HG02623 (cell line): ENCODE data around the gene DUOXA2.
"Not testable (repeated sequence)": the region's sequence is repeated elsewhere in the genome, so short reads cannot be mapped to it uniquely, and the experiment has no call there.

Experiments used
- ATAC-seq: cut with Tn5 transposase; IDR thresholded peaks from one replicate; pipeline ENCODE4 v1.9.1; 2021; ENCODE audit warnings: moderate library complexity; ENCODE audit not compliant: unreplicated experiment

Gene DUOXA2

DNA sequence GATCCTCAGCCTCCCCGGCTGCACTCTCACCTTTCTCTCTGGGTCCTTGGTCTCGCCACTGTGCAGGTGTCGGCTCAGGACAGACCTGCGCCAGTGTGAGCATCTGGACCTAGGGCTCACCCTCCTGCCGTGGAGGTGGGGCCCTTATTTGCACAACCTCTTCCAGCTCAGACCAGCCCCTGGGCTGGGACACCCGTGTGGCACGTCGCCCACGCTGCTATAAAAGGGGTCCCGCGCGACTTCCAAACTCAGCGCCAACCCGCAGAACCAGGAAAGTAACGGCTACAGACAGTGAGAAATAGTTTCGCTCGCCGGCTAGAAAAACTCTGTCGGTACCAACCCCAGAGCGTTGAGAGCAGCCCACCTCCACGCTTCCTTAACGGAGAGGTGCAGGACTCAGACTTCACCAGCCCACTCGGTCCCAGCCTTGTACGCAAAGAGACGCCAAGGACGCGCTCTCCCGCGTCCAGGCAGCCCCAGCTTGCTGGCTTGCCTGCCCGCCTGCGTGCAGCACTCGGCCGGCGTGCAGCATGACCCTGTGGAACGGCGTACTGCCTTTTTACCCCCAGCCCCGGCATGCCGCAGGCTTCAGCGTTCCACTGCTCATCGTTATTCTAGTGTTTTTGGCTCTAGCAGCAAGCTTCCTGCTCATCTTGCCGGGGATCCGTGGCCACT lies at the start of gene DUOXA2, which contains the start of gene DUOX2:
Gene DUOXA2, plus strand, starts transcription at position 251 of the 675 bp plus-strand sequence. Its CDS starts 280 bp downstream, at position 531.
Gene DUOX2, minus strand, starts transcription at position 97 of the 675 bp plus-strand sequence. CDS start 761 bp downstream, outside the sequence.
- ATAC-seq, result no peak

DNA sequence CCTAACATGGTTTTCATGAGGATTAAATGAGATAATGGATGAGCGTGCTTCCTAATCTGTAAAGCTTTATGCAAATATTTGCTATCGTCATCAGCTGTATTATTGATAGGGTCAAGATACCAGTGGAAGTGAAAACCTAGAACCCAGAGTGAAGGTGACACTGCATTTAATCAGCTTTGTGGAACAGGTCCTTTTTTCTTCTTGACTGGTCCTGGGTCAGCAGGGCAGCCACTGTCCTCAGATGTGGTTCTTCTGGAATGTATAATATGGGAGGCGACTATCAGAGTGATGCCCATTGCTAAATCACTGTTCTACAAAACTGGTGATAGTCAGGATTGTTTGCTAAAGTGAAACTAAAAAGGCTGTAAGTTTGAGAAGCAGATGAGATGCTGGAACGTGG lies 49.7 kb upstream of the DUOXA2 start:
- no peak for ATAC-seq

DNA sequence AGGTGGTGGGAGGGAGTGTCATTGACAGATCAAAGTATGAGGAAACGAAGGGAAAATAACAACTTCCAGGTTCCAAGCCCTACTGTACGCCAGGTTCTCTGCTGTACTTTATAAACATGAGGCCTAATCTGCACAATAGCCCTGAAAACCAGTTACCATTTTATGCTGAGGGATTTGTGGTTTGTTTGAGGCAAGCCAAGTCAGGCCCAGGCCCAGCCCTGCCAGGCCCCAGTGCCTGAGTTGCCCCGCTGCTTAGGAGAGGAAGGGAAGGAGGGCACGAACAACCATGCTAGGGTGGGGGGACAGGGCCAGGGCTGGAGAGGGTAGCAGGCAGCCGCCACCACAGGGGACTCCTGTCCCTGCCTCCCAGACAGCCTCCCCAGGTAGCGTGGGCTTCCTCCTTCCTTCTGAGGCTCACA lies 44.2 kb upstream of the DUOXA2 start:
- ATAC-seq, result not testable (repeated sequence)

DNA sequence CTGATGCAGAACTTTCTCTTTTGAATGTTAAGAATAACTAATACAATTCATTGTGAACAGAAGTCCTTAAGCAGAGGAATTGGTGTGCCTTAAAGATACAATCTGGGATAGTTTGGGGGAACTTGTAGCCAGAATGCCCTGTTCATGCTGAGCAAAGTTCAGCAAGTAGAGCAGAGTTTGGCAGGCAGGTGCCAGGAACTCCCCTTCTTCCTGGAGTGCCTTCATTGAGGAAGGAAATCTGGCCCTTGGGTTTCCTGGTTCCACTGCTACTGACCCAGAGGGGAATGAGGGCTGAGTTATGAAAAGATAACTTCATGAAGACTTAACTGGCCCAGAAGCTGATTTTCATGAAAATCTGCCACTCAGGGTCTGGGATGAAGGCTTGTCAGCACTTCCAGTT lies 40.5 kb upstream of the DUOXA2 start:
- not testable (repeated sequence) for ATAC-seq

DNA sequence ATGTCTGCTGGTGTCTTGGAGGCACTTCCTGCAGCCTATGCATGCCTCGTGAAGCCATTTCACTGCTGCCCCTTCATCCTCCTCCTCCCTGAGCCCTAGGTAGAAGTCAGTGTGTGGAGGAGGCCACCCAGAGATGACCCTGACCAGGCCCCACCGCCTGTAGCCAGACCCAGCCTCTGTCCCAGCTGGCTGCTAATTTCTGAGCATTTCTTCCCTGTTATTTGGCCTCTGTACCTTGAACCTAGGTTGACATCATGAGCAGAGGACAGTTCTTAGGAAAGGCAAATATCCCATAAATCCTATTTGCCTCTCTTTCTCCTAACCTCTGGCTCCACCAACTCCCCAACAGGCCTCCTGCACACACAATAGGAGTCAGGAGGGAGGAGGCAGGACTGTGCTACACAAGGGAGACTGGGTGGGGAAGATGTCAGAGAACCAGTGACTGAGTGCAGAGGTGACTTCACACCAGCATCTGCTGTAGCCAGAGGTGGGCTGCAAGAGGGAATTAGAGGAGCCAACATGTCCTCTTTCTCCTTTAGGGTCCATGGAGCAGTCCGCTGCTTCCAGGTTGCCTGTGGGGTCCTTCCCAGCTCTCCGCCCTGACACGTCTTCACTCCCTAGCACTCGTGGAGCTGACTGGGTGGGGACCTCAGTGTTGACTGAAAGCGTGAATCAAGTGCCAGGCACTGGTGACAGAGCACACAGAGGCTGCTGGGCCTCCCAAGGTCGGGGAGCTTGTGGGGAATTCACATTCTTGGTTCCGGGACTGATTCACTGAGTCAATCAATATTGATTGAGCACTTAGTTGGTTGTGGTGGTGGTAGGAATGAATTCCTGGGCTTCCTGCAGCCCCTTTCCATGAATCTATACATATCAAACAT lies 38.4 kb upstream of the DUOXA2 start:
- not testable (repeated sequence) for ATAC-seq

DNA sequence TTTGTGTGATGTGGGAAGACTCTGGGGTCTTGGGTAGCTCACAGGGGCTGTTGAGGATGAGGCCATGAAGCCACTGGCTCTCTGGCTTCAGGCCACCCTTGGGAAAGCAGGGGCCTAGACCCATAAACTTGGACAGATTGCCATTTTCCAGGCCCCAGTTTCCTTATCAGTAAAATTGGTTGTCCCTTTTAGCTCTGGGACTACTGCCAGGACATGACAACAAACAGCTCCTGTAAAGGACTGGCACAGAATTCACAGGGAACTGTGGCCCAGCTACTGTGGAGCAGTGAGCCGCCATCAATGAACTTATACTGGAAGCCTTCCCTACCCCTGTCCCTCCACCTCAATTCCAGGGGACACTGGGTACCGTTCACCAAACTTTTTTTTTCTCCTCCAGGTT lies 36.7 kb upstream of the DUOXA2 start:
- not testable (repeated sequence) for ATAC-seq

DNA sequence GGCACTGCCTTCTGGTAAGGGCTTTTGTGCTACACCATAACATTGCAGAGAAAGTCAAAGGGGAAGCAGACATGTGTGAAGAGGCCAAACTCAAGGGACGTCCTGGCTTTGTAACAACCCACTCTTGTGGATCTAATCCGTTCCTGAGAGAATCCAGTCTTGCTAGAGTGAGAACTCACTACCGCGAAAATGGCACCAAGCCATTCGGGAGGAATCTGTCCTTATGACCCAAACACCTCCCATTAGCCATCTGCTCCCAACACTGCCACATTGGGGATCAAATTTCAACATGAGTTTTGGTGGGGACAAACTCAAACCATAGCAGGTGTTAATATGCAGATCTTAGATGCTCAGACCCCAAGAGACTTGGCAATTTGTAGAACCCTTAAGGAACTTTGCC lies 34.9 kb upstream of the DUOXA2 start:
- not testable (repeated sequence) for ATAC-seq

DNA sequence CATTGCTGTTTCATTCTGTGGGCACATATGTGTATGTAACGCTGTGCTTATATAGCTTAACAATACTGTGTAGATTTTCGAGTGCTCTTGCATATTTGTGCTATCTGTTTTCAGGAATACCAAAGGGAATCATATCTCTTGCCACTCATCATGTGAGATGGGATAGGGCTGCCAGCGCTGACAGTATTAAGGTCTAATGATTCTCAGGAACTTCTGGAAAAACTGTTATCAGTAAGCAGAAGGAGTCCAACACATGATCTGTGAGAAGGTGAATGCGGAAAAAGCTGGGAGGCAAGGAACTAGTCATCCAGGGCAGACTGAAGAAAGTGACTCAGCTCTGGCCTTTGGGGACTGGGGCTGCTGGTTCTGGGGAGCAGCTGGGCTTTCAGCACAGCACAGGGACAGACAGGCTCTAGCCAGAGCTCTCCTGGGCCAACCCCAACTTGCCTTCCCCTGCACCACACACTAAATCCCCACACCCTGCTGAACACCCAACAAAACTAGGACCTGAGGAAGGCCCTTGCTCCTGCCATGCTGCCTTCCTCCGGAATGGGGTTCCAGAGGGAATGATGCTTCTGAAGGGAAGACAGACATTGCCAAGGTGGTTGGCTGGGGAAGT lies 34.4 kb upstream of the DUOXA2 start:
- ATAC-seq, result not testable (repeated sequence)

DNA sequence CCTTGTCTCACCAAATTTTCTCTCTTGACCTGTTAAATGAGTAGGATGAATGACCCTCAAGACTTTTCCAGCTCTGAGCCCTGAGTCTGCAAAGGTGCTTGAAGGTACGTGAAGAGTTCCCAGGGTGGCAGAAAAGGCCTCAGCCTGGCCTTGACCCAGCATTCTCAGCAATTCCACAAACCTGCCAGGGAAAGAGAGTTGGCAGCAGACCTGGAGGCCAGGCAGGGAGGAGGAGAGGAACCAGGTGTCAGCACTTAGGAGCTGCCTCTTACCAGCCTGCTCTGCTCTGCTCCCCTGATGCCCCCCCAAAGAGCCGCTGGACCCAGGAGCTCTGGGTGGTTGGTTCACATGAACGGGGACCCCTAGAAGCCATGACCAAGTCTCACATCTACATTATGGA lies 33.5 kb upstream of the DUOXA2 start:
- not testable (repeated sequence) for ATAC-seq

DNA sequence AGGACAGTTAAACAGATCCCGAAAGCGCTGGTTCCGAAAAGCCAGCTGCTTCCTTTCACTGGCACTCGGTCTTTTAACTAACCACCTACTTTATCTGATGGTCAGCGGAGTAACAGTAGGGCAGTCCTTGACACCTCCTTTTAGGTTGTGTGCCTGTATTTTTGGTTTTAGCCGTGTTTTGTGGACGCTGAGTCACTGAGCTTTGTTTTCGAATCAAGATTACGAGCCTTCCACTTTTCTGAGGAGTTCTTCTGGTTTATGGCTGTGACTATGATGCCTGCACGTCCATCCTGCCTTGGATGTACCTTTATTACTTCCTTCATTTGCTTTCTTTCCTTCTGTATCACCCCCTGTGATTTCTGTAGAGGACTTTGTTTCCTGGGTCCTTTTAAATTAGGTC lies 31.7 kb upstream of the DUOXA2 start:
- ATAC-seq, result not testable (repeated sequence)

DNA sequence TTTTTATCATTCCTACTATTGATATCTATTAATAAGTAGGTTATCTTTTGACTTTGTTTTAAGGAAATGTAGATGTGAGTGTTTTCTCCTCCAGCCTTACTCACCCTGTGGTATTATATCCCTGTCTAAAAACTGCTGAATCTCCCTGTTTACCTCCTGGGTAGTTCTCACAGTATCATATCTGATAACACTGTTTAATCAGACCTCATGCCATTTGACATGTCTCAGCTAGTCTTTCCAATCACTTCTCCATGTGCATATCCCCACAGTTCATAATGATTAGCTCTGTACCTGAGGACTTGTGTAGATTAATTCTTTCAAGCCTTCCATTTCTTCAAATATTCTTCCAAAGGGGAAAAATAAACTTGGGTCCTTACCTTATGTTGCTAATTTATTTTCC lies 30.9 kb upstream of the DUOXA2 start:
- no peak for ATAC-seq

DNA sequence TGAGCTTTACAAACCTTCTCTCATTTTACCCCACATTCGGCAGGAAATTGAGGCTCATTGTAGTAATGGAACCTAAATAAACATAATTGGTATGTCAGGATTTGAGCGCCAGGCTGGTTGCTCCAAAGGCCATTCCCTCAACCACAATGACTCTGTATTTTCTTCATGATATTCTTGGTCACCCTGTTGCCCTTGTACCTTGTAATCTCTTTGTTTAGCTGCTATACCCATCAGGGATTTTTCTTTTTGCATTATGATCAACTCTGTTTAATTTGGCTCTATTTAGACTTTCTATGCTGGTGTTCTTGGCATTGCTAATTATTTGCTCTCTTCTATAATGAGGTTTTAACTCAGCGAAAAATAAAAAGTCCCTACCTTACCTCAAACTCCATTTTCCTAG lies 30.0 kb upstream of the DUOXA2 start:
- no peak for ATAC-seq

DNA sequence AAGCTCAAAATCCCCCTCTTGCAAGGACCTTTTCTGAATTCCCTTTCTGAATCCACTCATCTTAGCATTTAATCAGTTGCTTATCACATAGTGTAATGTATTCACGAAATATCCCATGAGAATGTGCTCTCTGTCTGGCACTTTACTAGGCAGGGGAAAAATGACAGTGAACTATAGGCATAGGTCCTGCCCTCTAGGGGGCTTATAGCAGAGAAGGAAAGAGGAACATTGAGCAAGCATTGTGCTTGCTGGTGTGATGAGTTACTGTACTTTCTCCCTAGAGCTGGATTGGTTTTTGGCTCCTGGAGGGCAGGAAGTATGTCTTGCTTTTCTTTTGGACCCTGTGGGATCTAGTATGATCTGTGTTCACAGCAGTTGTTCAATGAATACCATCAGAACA lies 26.6 kb upstream of the DUOXA2 start:
- no peak for ATAC-seq

DNA sequence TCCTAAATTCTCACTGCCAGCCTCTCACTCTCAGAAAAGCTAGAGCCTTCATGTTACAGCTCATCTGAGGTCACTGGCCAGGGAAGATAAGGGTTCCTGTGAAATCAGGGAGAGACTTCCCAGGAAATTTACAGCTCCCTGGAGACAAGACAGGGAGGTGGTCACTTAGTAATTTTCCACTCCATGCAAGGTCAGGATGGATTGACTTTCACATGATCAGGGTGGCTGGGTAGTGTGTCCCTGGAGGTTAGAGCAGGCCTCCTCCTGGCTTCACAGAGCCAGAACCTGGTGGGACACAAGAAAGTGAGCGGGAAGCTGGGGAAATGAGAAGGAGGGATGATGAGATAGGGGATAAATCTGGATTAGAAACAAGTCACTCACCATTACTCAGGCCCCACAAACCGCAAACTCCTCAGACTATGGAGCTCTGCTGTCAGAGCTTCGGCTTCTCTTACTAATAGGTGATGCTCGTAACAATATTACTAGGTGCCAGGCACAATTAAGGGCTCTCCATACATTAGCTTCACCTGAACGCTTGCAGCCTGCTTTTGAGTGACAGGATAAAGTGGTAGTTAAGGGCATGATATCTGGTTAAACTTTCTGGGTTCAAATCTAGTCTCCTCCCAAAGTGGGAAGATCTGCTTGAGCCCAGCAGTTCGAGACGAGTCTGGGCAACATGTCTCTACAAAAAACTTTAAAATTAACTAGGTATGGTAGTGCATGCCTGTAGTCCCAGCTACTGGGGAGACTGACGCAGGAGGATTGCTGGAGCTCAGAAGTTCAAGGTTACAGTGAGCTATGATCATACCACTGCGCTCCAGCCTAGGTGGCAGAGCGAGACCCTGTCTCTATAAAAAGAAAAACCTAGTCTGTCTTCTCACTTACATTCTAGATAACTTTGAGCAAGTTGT lies 25.1 kb upstream of the DUOXA2 start:
- ATAC-seq, result no peak

DNA sequence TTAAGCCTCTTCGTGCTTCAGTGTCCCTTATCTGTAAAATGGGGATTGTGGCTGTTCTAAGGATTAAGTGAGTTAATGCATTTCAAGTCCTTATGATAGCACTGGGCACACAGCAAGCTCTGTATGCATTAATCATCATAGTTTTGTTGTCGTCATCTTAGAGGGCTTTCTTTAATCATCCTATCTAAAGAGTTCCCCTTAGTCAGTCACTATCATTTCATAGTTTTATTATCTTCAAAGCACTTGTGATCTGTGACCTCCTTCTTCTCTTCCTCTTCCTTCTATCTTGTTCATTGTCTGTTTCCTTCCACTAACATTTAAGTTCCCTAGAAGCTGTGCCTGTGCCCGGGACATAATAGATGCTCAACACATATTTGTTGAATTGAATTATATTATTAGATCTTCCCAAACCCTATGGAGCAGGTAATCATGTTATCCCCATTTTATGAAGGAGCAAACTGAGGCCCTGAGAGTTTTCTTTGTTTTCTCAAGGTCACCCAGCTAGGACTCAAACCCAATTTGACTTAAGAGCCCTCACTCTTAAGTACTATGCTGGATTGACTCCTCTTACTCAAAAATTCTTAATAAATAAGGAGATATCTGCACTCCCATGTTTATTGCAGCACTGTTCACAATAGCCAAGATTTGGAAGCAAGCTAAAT lies 24.3 kb upstream of the DUOXA2 start:
- ATAC-seq, result no peak

DNA sequence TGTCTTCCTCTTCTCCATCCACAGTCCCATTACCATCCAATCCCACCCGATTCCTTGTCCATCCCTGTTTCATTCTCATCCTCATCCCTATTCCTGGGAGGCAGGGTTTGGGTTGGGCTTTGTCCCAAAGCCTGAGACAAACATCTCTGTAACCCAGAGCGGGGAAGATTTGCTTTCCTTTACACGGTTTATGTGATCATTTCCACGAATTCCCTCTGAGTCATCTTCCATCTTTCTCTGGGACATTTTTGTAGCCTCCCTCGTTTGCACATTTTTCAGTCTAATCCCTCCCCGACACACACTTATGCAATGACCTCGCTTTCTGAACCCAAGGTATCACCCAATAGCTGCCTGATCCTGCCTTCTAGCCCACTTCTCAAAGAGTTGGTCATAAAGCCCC lies 23.0 kb upstream of the DUOXA2 start:
- no peak for ATAC-seq

DNA sequence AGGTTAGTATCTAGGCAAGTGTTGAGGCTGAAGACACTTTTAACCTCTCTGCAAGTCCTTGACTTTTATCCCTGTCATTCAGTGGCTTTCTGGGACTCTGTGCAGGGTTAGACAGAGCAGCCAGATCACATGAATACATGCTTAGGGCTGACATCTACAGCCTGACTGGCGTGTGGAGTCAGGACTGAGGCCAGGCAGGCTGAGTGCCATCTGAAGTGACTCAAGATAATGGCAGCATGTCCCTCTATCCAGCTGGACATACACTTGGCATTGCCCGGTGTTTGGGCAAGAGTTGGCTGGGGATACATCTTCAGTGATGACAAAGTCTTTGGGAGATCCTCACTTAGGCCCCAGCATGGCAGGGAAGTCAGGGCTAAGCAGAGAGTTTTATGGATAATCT lies 22.6 kb upstream of the DUOXA2 start:
- no peak for ATAC-seq

DNA sequence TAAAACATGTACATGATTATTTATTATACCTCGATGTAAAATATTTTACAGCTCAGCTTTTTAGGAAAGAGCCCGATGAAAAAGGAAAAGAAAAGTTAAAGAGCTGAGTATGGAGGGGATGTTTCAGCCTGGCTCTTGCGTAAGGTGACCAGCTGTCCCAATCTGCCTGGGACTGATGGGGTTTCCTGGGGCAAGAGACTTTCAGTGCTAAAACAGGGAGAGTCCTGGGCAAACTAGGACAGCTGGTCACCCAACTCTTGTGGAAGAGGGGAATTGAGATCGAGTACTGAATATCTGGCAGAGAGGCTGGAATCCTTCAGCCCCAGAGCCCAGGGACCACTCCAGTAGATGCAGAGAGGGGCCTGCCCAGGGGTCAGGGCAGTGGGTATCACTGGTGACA lies 21.1 kb upstream of the DUOXA2 start:
- no peak for ATAC-seq

DNA sequence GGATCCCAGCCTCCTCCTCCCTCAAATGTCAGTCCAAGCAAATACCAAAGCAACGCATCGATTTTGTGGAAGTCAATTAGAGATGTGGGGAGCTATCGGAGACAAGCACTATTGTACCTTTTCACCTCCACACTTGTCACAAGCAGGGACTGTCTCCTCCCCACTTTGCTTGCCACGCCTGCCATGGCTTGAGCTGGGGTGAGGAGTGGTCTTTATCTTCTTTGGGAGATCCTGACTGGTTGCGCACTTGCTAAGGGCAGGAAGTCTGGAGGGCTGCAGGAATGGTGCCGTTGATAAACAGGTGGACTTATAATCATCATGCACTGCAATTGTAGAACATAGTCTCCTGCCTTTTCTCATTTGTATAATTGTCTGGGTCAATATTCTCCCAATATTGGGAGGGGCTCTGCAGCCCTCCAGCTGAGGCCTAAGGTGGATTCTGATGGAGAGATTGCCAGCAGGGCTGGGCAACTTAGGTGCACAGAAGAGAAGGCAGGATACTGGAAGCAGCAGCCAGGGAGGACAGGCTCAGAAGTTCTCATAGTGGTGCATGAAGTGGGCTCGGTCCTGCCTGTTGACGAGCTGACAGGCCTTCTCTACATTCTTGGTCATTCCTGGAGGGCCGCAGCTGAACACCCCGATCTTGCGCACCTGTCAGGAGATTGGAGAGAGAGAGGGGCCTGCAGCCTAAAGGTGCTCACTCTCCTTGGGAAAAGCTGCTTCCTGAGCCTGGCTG lies 20.3 kb upstream of the DUOXA2 start:
- no peak for ATAC-seq
